ENCODE data around the gene LTK. TPM values are rescaled to one million over a fixed set of nuclear protein-coding genes. Genes with fewer than 3 reads are reported as not detected.

Gene LTK
- total and polyA plus RNA-seq, 2 of the 8 experiments (the other 6 are each of a cell fraction or from before 2014, with no cell fraction given): 0.05 to 0.19 TPM

GRCh38 chr15:41491889-41492288 is 21.7 kb downstream of the LTK start:
- H4K8ac ChIP-seq (ENCODE audit: extremely low read depth, insufficient read depth, low read length): no peak overlapping the region
- H3K79me1 ChIP-seq (ENCODE audit: low read depth, low read length): no peaks in the 10 kb centered on the region
- no peaks in the 10 kb centered on the region for H3K79me2 ChIP-seq (ENCODE audit: control insufficient read depth in 1 of 2, insufficient read depth in 2 of 2, low read length in 2 of 2)
- peaks cover 0 to 15% (median 8%) of the 10 kb centered on the region in 4 experiments; a peak in 6 of 7 replicates for H3K4me1 ChIP-seq (replicated peaks in 1 of 4; ENCODE audit: control insufficient read depth in 3 of 4, insufficient read depth in 4 of 4, low read length in 3 of 4)
- H3K36me3 ChIP-seq (ENCODE audit: control insufficient read depth in 2 of 4, insufficient read depth in 4 of 4, low read length in 3 of 4): peaks cover 0 to 5% (median 0%) of the 10 kb centered on the region in 4 experiments; a peak in 1 of 8 replicates
- no peak overlapping the region for H4K5ac ChIP-seq (ENCODE audit: insufficient read length, low read depth, low read length)
- CTCF ChIA-PET (ENCODE audit: partially characterized antibody): interaction anchor here (0.6 to 2.7 kb wide), 3 partner anchors 11 to 61 kb away, joined by 3 to 12 read pairs (median 7); no protein-coding TSS in a partner anchor
- DNase-seq (ENCODE audit: low read depth in 1 of 2, low spot score in 2 of 2) (no peak), FAIRE-seq (no peak)
- H3K27ac ChIP-seq (ENCODE audit: low read depth, low read length): no peak overlapping the region
- 93% methylated on average over 4 of the region's 4 CpGs; no CpG with 5 or more reads in 1 of the 2 experiments for WGBS, 2 experiments (ENCODE audit: extremely low coverage in 1 of 2, insufficient coverage in 1 of 2, insufficient read length in 1 of 2, insufficient replicate concordance in 2 of 2, low coverage in 1 of 2, low lambda C conversion rate in 2 of 2, missing lambda C conversion rate in 1 of 2)
- no peak overlapping the region for H3K14ac ChIP-seq (ENCODE audit: insufficient read length)
- H2BK15ac ChIP-seq (ENCODE audit: low read length): no peak overlapping the region
- H2AK5ac ChIP-seq (ENCODE audit: low read depth, low read length): peak overlapping the region; percentile 30; the same call in 1 of the 2 replicates
- H3K56ac ChIP-seq (replicated peaks; ENCODE audit: insufficient read length, low read depth, low read length): no peak overlapping the region
- H3K23me2 ChIP-seq (ENCODE audit: low read depth, low read length): peaks cover 27% of the 10 kb centered on the region; the same call in 1 of the 2 replicates
- no peak overlapping the region for H3K18ac ChIP-seq (ENCODE audit: extremely low read depth, low read length)
- H3K4ac ChIP-seq (replicated peaks; ENCODE audit: insufficient read length, low read depth, low read length): no peak overlapping the region
- no peak overlapping the region for H2BK12ac ChIP-seq (ENCODE audit: low read depth, low read length)
- H3K9ac ChIP-seq (replicated peaks in 1 of 4; ENCODE audit: extremely low read depth in 1 of 4, low read depth in 3 of 4, low read length in 3 of 4): no peak overlapping the region
- peaks cover 0 to 9% of the 10 kb centered on the region in 2 experiments for H4K20me1 ChIP-seq (replicated peaks in 1 of 2; ENCODE audit: control insufficient read depth in 1 of 2, insufficient read depth in 2 of 2, low read length in 2 of 2)
- no peak overlapping the region for H3K23ac ChIP-seq (ENCODE audit: insufficient read length)
- no peak overlapping the region for H4K91ac ChIP-seq (replicated peaks; ENCODE audit: insufficient read length, low read length)
- H3K4me2 ChIP-seq (ENCODE audit: insufficient read depth in 1 of 2, low read depth in 2 of 2, low read length in 2 of 2): peak overlapping the region in 1 of 2 experiments; percentile 94; a peak in 1 of 4 replicates
- no peak overlapping the region for H2BK120ac ChIP-seq (replicated peaks; ENCODE audit: low read depth, low read length)
- H3K4me3 ChIP-seq (ENCODE audit: extremely low read depth in 1 of 4, insufficient read depth in 2 of 4, low read depth in 3 of 4, low read length in 4 of 4): no peak overlapping the region
- TF ChIP-seq SIRT6 (IDR thresholded peaks at IDR 0.05; ENCODE audit: low read length): no peak
- TF ChIP-seq GABPA (IDR thresholded peaks at IDR 0.05; ENCODE audit: borderline replicate concordance, insufficient read depth, low read length): no peak
- no peak for TF ChIP-seq POLR2AphosphoS5 (IDR thresholded peaks at IDR 0.05; ENCODE audit: low read depth, low read length)
- no peak for TF ChIP-seq MAFK (IDR thresholded peaks at IDR 0.05; ENCODE audit: low read depth, low read length)
- no peak for TF ChIP-seq TBP (IDR thresholded peaks at IDR 0.05; ENCODE audit: low read depth, low read length)
- TF ChIP-seq, protein P1, sequence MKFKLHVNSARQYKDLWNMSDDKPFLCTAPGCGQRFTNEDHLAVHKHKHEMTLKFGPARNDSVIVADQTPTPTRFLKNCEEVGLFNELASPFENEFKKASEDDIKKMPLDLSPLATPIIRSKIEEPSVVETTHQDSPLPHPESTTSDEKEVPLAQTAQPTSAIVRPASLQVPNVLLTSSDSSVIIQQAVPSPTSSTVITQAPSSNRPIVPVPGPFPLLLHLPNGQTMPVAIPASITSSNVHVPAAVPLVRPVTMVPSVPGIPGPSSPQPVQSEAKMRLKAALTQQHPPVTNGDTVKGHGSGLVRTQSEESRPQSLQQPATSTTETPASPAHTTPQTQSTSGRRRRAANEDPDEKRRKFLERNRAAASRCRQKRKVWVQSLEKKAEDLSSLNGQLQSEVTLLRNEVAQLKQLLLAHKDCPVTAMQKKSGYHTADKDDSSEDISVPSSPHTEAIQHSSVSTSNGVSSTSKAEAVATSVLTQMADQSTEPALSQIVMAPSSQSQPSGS (IDR thresholded peaks at IDR 0.05; ENCODE audit: low read length): no peak
- no peak for TF ChIP-seq YY1 (IDR thresholded peaks at IDR 0.05; ENCODE audit: low read depth, low read length)
- no peak for TF ChIP-seq SP1 (IDR thresholded peaks at IDR 0.05; ENCODE audit: low read depth, low read length)
- no peak for TF ChIP-seq FOSL1 (IDR thresholded peaks at IDR 0.05; ENCODE audit: insufficient read depth, low read depth, low read length)
- no peak overlapping the region for H2AFZ ChIP-seq (ENCODE audit: low read length)
- no peaks in the 10 kb centered on the region for H3K9me3 ChIP-seq (ENCODE audit: insufficient read depth in 2 of 2, low read depth in 1 of 2, low read length in 1 of 2)
- POLR2A ChIA-PET (ENCODE audit: partially characterized antibody): interaction anchor here (0.6 to 1.7 kb wide), 2 partner anchors 27 to 112 kb away, joined by 4 read pairs; no protein-coding TSS in a partner anchor
- H3K27me3 ChIP-seq (replicated peaks in 1 of 4; ENCODE audit: control insufficient read depth in 3 of 4, extremely low read depth in 1 of 4, insufficient read depth in 3 of 4, low read length in 3 of 4): peaks cover 46 to 63% (median 60%) of the 10 kb centered on the region in 4 experiments
- H2BK20ac ChIP-seq (ENCODE audit: low read length): no peak overlapping the region
- H2BK5ac ChIP-seq (ENCODE audit: low read depth, low read length): no peak overlapping the region

Measured in H1 (cell line).